ENCODE data around the gene TSC2. TPM values are rescaled to one million over a fixed set of nuclear protein-coding genes. Genes with fewer than 3 reads are reported as not detected.

The TSC2 gene
- total RNA-seq, 3 donors from 2014 or later: 41.6 to 52.4 (median 48.9) TPM

DNA sequence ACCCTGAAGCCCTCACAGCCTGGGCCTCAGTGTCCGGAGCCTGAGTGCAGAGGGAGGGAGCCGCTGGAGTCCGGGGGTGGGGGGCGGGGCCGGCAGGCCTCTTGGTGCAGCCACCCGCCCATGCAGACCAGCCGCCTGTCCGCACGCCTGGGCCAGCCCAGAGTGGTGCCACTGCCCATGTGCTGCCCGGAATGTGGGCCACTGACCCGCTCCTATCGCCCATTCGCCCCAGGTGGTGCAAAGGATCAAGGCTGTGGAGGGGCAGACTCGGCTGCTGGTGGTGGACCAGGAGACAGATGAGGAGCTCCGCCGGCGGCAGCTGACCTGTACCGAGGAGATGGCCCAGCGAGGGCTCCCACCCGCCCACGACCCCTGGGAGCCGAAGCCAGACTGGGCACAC lies 18.4 kb upstream of the TSC2 start:
- intact Hi-C loops (cut with DNase I; ENCODE audit: low total_unique reads): loop anchor here (5.0 kb wide), 1 partner anchor 113 kb away; no protein-coding TSS in a partner anchor
- H3K36me3 ChIP-seq: no peaks in the 10 kb centered on the region
- H3K4me1 ChIP-seq: peaks cover 15 to 42% of the 10 kb centered on the region in 2 donors
- TF ChIP-seq POLR2AphosphoS5 (IDR thresholded peaks at IDR 0.05) (no peak), POLR2A (IDR thresholded peaks at IDR 0.05) (no peak)
- TF ChIP-seq, protein P1, sequence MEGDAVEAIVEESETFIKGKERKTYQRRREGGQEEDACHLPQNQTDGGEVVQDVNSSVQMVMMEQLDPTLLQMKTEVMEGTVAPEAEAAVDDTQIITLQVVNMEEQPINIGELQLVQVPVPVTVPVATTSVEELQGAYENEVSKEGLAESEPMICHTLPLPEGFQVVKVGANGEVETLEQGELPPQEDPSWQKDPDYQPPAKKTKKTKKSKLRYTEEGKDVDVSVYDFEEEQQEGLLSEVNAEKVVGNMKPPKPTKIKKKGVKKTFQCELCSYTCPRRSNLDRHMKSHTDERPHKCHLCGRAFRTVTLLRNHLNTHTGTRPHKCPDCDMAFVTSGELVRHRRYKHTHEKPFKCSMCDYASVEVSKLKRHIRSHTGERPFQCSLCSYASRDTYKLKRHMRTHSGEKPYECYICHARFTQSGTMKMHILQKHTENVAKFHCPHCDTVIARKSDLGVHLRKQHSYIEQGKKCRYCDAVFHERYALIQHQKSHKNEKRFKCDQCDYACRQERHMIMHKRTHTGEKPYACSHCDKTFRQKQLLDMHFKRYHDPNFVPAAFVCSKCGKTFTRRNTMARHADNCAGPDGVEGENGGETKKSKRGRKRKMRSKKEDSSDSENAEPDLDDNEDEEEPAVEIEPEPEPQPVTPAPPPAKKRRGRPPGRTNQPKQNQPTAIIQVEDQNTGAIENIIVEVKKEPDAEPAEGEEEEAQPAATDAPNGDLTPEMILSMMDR (IDR thresholded peaks at IDR 0.05): no peak
- peak overlapping the region; percentile 29 to 84 for H3K27ac ChIP-seq
- no peak for DNase-seq (ENCODE audit: low spot score in 2 of 2)
- no peaks in the 10 kb centered on the region for H3K9me3 ChIP-seq
- peak overlapping the region; percentile 4 to 93 (median 74) for H3K4me3 ChIP-seq
- no peaks in the 10 kb centered on the region for H3K27me3 ChIP-seq

DNA sequence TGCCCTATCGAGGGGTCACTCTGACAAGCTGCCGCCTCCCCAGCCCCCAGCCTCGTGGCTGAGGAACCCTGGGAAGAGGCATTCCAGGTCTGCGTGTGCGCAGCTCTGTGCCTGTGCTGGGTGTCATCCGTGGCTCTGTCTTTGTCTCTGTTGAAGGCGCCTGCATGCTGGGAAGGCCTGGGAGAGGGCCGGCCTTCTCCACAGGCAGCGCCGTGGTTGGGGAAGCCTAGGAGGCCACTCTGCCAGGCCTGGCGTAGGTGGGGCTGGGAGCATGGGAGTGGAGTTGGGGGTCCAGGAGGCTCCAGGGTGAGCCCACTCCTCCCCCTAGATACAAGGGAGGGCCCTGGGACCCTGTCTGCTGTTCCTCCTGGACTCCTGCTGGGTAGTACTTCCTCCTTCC lies 17.7 kb upstream of the TSC2 start:
- intact Hi-C loops (cut with DNase I; ENCODE audit: low total_unique reads): no loop called here
- no peak for TF ChIP-seq POLR2AphosphoS5 (IDR thresholded peaks at IDR 0.05)
- TF ChIP-seq POLR2A (IDR thresholded peaks at IDR 0.05): no peak
- TF ChIP-seq, protein P1 (IDR thresholded peaks at IDR 0.05): no peak
- Histone ChIP-seq H3K36me3 (no peaks in the 10 kb centered on the region), H3K4me1 (peaks cover 19 to 47% of the 10 kb centered on the region in 2 donors), H3K4me3 (peak overlapping the region in 2 of 3 donors; percentile 74 to 93), H3K27ac (peak overlapping the region; percentile 29 to 84), H3K9me3 (no peaks in the 10 kb centered on the region), H3K27me3 (no peaks in the 10 kb centered on the region)
- DNase-seq (ENCODE audit: low spot score in 2 of 2): no peak

DNA sequence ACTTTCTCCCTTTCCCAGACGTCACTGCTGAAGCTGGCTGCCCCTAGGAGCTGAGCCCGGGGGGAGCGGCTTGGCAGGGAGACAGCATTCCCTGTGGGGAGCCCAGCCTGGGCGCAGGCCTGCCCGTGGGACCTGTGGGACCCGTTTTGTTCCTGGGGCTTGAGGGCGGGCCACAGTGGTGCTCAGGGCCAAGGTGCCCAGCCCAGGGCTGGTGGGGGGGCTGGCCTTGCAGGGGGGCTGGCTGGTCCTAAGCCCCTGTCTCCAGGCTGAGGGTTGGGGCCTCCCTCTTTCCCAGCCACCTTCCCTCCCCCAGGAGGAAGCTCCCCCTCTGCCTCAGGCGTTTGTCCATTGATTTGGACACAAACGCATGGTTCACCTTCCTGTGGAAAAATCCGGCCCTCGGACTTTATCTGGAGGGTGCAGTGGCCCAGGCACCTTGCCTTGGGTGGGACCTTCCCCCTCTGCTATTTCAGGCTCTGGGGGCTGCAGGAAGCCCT lies 16.7 kb upstream of the TSC2 start:
- Histone ChIP-seq H3K36me3 (no peaks in the 10 kb centered on the region), H3K27ac (peak overlapping the region; percentile 89 to 93), H3K4me1 (peaks cover 30 to 54% of the 10 kb centered on the region in 2 donors), H3K9me3 (no peaks in the 10 kb centered on the region), H3K27me3 (no peaks in the 10 kb centered on the region), H3K4me3 (peak overlapping the region in 2 of 3 donors; percentile 40 to 74)
- DNase-seq (ENCODE audit: low spot score in 2 of 2): no peak
- TF ChIP-seq, protein P1 (IDR thresholded peaks at IDR 0.05): no peak
- no peak for TF ChIP-seq POLR2A (IDR thresholded peaks at IDR 0.05)
- TF ChIP-seq POLR2AphosphoS5 (IDR thresholded peaks at IDR 0.05): no peak
- intact Hi-C loops (cut with DNase I; ENCODE audit: low total_unique reads): no loop called here

DNA sequence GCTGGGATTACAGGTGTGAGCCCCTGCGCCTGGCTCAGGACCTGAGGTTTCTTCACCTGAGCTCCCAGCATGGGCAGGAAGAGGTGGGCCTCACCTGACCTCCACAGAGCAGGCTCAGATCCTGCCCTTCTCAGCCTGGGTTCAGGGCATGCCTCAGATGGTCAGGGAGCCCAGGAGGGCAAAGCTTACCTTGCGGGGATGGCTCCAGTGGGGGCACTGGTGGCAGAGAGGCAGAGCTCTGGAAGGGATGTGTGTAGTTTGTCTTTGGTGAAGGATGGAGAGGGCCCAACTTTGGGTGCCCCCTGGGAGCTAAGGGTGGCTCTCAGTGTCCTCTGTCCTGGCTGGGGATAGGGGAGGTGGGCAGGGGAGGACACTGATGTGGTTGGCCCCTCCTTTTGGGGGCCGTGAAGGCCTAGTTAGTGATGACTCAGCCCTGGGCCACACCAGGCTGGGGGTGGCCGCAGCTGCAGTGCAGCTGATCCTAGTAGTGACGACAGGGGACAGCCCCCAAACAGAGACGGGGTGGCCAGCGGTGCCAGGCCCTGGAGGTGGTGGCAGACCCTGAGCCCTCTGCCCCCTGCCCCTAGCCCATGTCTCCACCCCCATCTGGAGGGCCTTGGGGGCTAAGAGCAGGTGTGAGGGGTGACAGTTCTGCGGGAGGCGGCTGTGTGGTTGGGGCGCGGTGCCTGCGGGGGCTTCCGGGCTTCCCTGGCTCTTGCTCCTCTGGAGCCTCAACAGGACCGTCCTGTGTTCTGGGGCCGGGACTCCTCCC lies 15.3 kb upstream of the TSC2 start:
- Histone ChIP-seq H3K4me3 (peak overlapping the region; percentile 34 to 69 (median 38)), H3K36me3 (no peaks in the 10 kb centered on the region), H3K27ac (peak overlapping the region; percentile 93), H3K4me1 (peaks cover 38 to 55% of the 10 kb centered on the region in 2 donors), H3K9me3 (no peaks in the 10 kb centered on the region), H3K27me3 (no peaks in the 10 kb centered on the region)
- DNase-seq (ENCODE audit: low spot score in 2 of 2): no peak
- intact Hi-C loops (cut with DNase I; ENCODE audit: low total_unique reads): no loop called here
- TF ChIP-seq, protein P1 (IDR thresholded peaks at IDR 0.05): no peak
- TF ChIP-seq POLR2A (IDR thresholded peaks at IDR 0.05) (no peak), POLR2AphosphoS5 (IDR thresholded peaks at IDR 0.05) (no peak)

Measured in breast epithelium (tissue), 4 donors.